GM19025 (cell line): Measurements from ENCODE around the gene PACSIN1.

Source experiments
- ATAC-seq: cut with Tn5 transposase; IDR thresholded peaks from one replicate; pipeline ENCODE4 v1.9.1; 2021; ENCODE audit warnings: mild to moderate bottlenecking, low read depth, moderate library complexity; ENCODE audit not compliant: unreplicated experiment

Gene PACSIN1

GRCh38 chr6:34558172-34558714, 92.4 kb downstream of the PACSIN1 start:
- no peak for ATAC-seq

- ATAC-seq = no peak
Observed at GRCh38 chr6:34559651-34560365, 93.9 kb downstream of the PACSIN1 start.

DNA sequence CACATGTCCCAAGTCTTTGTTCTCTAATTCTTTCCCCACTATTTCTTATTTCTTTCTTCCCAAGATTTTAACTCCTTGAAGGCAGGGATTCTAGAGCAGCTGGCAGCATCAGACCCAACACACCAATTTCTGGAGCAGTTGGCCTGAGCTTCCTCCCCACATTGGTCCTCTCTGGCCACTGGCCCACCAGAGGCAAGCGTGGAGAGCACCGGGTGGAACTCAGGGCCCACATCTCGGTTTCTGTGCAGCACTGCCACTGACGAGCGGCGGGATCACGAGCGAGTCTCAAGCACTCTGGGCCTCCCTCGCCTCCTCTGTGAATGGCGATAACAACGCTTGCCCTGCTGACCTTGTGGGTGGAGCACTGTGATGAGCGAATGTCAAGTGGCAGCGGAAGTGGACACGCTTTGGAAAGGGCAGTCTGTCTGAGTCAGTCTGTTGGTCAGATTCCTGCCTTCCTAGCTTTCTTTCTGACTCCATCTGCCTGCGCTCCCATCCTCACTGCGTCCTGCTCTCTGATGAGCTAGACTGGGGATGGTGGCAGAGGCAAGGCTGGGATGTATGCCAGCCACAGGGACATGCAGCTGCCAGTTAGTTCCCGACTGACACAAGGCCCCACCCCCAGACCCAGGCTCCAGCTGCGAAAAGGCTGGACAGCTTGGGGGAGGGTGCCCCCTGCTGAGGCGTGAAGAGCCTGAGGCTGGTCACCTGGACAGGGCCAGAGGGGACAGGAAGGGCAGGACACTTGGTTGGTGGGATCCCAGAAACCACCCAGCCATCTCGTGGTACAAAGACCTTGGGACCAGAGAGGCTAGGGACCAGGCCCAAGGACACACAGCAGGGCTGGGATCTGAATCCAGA, 94.7 kb downstream of the PACSIN1 start:
- no peak for ATAC-seq

DNA sequence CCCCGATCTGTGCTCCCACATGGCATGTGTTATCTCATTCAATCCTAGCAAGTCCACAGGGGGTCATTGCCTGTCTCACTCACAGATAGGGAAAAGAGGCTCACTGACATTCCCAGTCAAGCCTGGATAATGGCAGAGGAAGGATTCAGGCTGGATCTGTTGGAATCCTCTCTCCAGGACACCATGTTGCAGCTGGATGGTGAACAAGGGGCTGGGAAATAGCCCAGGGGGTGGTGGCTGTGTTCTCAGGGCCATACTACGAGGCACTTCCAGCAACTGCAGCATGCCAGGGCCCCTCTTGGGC, 95.3 kb downstream of the PACSIN1 start:
- ATAC-seq = no peak

DNA sequence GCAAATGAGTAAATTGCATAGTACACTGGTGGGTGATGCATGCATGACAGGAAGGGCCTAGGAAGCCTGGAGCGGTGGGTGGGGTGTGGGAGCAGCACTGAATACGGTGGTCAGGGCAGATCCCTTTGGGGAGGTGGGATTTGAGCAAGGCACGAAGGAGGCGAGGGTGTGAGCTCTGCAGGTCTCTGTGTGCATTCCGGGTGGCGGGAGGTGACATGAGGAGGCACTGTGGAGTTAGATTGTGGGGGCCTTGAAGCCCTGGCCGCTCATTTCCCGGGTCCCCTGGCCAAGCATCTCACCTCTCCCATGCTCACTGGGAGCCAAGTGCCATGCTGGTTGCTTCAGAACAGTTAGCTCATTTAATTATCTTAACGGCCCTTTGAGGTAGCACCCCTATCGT, 96.5 kb downstream of the PACSIN1 start:
- no peak for ATAC-seq

DNA sequence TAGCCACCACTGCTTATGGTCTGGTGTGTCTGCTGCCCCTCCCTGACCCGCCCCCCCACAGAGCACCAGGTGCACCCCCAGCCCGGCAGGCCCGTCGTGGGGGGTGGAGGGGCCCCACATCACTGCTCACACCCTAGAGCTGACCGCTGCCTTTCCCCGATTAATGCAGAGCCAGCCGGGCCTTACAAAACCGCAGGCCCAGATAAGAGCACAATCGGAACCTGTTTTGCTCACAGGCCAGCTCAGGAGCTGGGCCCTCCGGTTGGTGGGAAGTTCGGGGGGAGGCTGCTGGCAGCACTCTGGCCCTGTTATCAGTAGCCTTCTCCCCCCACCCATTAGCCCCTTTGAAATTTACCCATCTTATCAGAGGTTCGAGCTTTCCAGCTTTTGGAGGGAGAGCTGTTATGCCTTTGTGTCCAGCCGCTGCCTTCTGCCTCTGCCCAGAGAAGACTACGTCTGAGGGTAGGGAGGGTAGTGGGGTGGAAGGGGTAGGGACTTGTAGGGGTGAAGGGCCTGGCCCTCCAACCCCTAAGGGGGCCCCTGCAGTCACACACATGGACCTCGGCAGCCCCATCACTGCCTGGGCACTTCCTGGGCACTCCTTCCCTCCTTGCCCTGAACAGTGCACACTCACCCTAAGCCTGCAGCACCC, 97.1 kb downstream of the PACSIN1 start:
- no peak for ATAC-seq

- no peak for ATAC-seq
Observed at GRCh38 chr6:34563513-34563870, 97.6 kb downstream of the PACSIN1 start.

DNA sequence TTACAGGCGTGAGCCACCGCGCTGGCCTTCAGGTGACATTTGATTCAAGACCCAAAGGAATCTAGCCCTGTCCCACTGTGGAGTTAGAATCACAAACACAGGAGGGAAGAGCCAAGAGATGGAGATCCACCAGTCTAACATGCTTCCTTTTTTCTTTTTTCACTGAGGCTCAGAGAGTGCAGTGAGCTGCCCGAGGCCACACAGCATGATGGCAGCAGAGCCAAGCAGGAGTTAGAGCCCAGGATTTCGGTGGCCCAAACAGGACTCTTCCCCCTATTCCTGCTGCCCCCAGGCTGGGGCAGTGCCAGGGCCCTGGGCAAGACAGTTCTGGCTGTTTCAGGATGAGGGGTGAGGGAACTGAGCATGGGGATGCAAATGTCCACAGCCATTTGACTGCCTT, 98.3 kb downstream of the PACSIN1 start:
- ATAC-seq = no peak

- no peak for ATAC-seq
Observed at GRCh38 chr6:34565722-34566137, 99.9 kb downstream of the PACSIN1 start.

GRCh38 chr6:34566830-34567546, 101.1 kb downstream of the PACSIN1 start:
- ATAC-seq = no peak

GRCh38 chr6:34568341-34569201, 102.7 kb downstream of the PACSIN1 start:
- ATAC-seq = no peak

DNA sequence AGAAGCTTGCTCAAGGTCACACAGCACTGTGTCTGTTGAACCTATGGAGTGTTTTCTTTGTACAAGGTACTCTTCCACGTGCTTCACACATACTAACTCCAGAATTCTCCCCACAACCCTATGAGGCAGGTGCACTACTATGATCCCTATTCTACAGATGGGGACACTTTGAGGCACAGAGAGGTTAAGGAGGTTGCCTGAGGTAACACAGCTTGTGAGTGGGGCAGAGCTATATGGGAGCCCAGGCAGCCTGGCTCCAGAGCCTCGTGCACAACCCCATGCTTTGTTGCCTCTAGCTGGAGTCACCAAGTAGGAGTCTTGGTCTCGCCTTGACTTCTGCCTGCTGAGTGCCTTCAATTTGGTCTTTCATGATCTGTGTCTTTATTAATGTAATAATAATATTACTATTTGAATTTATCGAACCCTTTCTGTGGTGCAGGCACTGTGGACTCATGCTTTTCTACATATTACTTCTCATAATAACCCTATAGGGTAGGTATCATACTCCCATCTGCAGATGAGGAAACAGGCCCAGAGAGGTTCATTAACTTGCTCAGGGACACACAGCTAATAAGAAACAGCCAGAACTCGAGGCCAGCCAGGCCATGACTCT, 103.6 kb downstream of the PACSIN1 start:
- ATAC-seq = no peak

DNA sequence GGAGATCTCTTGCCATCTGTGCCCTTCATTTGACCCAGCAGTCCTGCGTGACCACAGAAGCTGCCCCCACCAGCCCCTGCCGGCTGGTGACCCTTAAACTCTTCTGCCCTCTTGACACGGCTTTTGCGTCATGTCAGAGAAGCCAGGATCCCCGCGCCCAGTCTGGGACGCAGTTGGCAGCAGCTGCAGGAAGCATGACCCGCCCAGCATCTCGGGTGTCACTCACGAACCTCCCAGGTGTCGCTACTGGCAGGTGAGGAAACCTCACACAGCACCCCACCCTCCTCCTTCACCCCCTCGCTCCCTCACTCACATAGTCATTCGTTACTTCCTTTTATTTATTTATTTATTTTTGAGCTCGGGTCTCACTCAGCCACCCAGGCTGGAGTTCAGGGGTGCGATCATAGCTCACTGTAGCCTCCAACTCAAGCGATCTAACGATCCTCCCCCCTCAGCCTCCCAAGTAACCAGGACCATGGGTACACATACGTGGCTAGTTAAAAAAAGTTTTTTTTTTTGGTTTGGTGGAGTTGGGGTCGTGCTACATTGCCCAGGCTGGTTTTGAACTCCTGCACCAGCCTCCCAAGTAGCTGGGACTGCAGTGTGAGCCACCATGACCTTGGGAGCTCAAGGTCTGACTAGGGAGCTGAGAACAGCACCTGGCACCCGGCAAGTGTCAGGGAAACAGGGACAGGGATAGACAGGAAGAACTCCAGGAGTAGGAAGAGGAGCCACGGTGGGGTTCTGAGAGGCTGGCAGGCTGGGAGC, 104.4 kb downstream of the PACSIN1 start:
- no peak for ATAC-seq

DNA sequence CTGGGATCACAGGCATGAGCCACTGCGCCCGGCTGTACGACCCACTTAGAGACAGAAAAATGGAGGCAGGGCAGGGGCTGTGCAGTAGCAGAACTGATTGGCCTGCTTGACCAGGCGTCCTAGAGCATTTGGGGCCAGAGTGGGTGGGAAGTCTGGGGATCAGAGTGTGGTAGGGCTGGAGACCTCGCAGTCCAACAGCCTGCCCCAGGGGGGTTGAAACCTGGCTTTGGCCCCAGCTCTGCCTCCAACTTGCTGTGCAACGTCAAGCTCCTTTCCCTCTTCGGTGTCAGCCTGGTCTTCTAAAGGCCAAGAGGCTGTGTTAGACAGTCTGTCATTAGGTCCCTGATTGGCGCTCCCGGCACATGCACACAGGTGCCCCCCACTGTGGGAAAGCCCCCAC, 105.5 kb downstream of the PACSIN1 start:
- ATAC-seq = no peak

DNA sequence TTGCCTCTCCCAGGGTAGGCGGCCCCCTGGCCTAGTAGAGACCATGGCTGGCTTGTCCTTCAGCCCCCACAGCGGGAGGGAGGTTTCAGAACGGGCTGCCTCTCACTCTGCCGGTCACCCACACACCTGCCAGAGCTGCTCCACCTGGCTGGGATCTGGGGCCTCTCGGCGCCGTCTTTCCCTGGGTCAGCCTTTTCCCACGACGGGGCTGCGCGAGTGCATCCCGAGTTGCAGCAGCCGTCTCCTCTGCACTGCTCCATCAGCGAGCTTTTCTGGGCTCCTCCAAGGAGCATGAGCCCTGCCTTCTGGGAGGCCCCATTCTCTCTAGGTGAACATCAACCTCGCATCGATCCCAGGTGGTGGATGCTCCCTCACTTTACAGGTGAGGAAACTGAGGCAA, 106.1 kb downstream of the PACSIN1 start:
- no peak for ATAC-seq

GRCh38 chr6:34572585-34572984, 106.7 kb downstream of the PACSIN1 start:
- ATAC-seq = no peak

DNA sequence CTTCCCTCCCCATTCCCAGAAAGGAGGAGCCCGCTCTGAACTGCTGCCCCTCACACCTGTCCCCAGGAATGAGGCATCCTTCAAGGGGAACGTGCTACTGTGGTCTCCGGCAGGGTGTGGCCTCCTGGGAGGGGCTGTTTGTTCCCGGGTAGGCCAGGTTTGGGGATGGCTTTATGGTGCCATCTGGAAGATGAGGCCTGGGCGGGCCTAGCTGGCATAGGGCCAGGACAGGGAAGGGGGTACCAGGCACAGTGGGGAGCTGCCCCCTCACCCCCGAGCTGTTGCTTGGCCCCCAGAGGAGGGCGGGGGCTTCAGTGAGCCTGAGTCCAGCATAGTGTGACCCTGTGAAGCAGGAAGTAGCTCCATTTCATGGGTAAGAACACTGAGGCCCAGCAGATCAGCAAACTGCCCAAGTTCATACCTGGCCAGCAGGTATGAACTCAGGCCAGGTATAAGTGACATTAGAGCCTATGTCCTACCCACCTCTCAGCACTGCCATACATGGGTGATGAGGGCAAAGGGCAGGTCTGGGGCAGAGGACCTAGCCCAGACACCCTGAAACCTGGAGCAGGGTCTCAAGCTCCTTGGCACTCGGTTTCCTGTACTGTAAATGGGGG, 107.8 kb downstream of the PACSIN1 start:
- ATAC-seq = no peak

GRCh38 chr6:34574647-34575293, 108.9 kb downstream of the PACSIN1 start:
- no peak for ATAC-seq
